ENCODE results near the gene LRRN3. TPM values are rescaled to one million over a fixed set of nuclear protein-coding genes. Genes with fewer than 3 reads are reported as not detected.

Gene LRRN3
- total RNA-seq, 6 experiments from 2014 or later: 0.19 to 0.31 (median 0.22) TPM; not detected in 2

DNA sequence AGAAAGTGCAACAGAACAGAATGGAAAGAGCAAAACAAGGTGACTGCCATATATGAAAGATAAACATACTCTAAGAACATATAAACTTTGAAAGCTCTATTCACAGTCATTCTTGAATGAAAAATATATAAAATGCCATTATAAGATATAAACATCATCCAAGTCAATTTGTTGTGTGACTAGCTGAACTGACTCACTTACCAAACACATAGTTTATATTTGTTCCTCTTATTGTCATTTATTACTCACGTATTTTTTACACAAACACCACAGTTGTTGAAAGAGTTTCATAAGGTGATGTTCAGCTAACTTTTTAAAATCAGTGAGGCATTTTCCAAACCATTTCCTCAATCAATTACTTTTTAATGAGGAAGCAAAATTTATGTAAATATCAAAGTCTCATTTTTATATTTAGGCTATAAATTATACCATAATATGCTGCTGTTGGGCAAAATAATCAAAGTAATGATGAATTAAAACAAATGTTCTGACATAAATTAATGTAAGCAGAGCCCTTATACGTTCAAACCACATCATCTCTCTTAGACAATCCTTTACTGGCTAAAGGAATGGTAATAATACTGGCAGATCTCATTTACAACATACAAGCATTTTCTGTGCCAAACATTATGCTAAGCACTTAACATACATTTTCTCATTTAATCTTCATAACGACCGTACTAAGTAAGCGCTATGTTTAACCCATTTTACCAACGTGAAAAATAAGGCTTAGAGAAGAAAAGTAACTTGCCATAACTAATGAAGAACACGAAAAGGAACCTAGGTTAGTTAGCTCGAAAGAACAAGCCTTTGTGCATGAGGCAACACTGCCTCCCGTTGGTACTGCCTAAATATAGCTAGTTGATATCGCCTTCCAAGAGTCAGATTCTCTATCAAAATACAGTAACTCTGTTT lies 7.3 kb downstream of the LRRN3 start:
- DNase-seq (peak in 1 of 3 donors; percentile 25), ATAC-seq (peak; percentile 62 to 83 (median 70))
- H3K4me1 ChIP-seq: no peaks in the 10 kb centered on the region
- TF ChIP-seq, protein P1, sequence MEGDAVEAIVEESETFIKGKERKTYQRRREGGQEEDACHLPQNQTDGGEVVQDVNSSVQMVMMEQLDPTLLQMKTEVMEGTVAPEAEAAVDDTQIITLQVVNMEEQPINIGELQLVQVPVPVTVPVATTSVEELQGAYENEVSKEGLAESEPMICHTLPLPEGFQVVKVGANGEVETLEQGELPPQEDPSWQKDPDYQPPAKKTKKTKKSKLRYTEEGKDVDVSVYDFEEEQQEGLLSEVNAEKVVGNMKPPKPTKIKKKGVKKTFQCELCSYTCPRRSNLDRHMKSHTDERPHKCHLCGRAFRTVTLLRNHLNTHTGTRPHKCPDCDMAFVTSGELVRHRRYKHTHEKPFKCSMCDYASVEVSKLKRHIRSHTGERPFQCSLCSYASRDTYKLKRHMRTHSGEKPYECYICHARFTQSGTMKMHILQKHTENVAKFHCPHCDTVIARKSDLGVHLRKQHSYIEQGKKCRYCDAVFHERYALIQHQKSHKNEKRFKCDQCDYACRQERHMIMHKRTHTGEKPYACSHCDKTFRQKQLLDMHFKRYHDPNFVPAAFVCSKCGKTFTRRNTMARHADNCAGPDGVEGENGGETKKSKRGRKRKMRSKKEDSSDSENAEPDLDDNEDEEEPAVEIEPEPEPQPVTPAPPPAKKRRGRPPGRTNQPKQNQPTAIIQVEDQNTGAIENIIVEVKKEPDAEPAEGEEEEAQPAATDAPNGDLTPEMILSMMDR (IDR thresholded peaks at IDR 0.05): peak; percentile 45 to 67 (median 60)
- no peak for TF ChIP-seq POLR2A (IDR thresholded peaks at IDR 0.05)
- no peak overlapping the region for H3K4me3 ChIP-seq
- intact Hi-C loops (cut with DNase I): no loop called here
- WGBS (ENCODE audit: insufficient coverage, low coverage, low lambda C conversion rate, missing lambda C conversion rate): 35% methylated on average over 10 of the region's 10 CpGs
- no peaks in the 10 kb centered on the region for H3K27me3 ChIP-seq
- no peaks in the 10 kb centered on the region for H3K9me3 ChIP-seq
- H3K36me3 ChIP-seq: no peaks in the 10 kb centered on the region
- no peak overlapping the region for H3K27ac ChIP-seq

DNA sequence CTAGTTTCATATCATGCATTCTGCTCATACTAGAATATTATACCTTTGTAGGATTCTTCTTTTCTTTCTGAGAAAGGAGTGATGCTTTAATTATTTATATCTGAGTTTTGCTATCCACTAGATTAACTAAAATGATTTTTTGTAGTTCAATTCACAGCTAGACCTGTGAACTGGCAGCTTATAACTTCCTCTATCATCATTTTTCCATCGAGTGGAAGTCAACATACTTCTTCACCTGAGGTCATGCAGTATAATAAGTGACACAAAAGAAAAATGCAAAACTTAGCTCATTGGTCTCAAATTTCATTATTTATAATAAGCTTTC lies 8.0 kb downstream of the LRRN3 start:
- DNase-seq (no peak), ATAC-seq (no peak)
- Histone ChIP-seq H3K27ac (no peak overlapping the region), H3K36me3 (no peaks in the 10 kb centered on the region), H3K4me3 (no peak overlapping the region), H3K9me3 (no peaks in the 10 kb centered on the region), H3K4me1 (no peaks in the 10 kb centered on the region), H3K27me3 (no peaks in the 10 kb centered on the region)
- intact Hi-C loops (cut with DNase I): no loop called here
- 0% methylated on average over 1 of the region's 1 CpG for WGBS (ENCODE audit: insufficient coverage, low coverage, low lambda C conversion rate, missing lambda C conversion rate)
- TF ChIP-seq, protein P1 (IDR thresholded peaks at IDR 0.05): peak in 1 of 4 donors; percentile 3
- TF ChIP-seq POLR2A (IDR thresholded peaks at IDR 0.05): no peak

DNA sequence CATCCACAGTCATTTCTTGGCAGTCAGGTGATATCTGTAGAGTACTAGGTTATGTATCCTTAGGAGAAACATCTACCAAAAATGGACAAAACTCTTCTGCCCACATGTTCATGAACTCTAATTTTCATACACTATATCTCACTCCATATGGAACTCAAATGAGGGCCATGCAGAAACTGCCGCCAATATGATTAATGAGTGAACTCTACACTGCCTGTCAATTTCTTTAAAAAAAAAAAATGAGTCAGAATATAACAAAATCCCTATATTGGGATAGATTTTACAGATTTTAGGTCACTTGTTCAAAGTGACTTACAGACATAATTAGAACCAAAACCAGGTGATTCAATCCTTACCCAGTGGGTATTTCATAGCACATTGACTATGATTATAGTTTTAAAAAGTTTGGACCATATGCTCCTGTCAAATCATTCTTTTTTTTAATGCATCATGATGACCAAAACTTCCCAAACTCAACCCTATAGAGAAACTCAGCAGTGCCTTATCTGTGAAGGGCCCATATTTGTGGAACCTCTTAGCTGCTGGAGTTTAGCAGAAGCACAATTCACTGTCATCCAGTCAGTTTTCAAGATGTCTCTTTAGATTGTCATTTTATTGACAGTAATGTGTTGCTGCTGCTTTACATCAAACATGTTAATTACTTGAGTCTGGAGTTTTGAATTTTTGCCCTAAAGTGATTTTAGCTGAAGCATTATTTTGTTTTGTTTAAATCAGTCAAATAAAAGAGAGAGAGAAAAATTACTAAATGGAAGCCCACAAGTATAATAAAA lies 11.1 kb downstream of the LRRN3 start:
- no peak for TF ChIP-seq POLR2A (IDR thresholded peaks at IDR 0.05)
- TF ChIP-seq, protein P1 (IDR thresholded peaks at IDR 0.05): no peak

DNA sequence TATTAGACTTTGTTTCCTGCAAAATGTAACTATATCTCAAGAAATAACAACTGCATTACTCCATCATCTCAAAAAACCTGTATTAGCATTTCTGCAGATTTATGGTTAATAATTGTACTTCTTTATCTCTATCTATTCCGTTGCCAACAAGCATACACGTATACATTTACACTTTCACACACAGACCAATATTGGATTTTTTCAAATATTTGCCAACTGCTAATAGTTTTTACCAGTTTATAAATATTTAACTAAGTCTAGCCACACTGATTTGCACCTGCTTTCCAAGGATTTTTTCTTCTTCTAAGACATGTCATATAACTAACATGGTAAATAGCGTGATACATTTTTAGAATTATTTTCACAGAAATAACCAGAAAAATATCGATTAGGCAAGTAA lies 12.2 kb downstream of the LRRN3 start:
- peaks cover 0 to 8% (median 3%) of the 10 kb centered on the region in 4 donors for H3K4me1 ChIP-seq
- H3K4me3 ChIP-seq: no peak overlapping the region
- ATAC-seq: no peak
- H3K9me3 ChIP-seq: no peaks in the 10 kb centered on the region
- 66% methylated on average over 4 of the region's 4 CpGs for WGBS (ENCODE audit: insufficient coverage, low coverage, low lambda C conversion rate, missing lambda C conversion rate)
- intact Hi-C loops (cut with DNase I): no loop called here
- DNase-seq: no peak
- TF ChIP-seq, protein P1 (IDR thresholded peaks at IDR 0.05): no peak
- TF ChIP-seq POLR2A (IDR thresholded peaks at IDR 0.05): no peak
- H3K27me3 ChIP-seq: no peaks in the 10 kb centered on the region
- no peaks in the 10 kb centered on the region for H3K36me3 ChIP-seq
- H3K27ac ChIP-seq: no peak overlapping the region

More for the DNA sequence above, 11.1 kb downstream of the LRRN3 start:
- Histone ChIP-seq H3K4me3 (no peak overlapping the region), H3K27me3 (no peaks in the 10 kb centered on the region), H3K36me3 (no peaks in the 10 kb centered on the region), H3K4me1 (no peaks in the 10 kb centered on the region), H3K27ac (no peak overlapping the region), H3K9me3 (no peaks in the 10 kb centered on the region)
- no peak for DNase-seq
- 100% methylated on average over 1 of the region's 1 CpG for WGBS (ENCODE audit: insufficient coverage, low coverage, low lambda C conversion rate, missing lambda C conversion rate)
- intact Hi-C loops (cut with DNase I): no loop called here
- ATAC-seq: no peak

Measured in right lobe of liver (tissue), 6 donors.